GM13977 (cell line): ENCODE measurements around the gene CMTM4.
"Not testable (repeated sequence)": the region's sequence is repeated elsewhere in the genome, so short reads cannot be mapped to it uniquely, and the experiment has no call there.

Experiments used
- DNase-seq: peaks from one replicate; pipeline ENCODE4 v3.0.0; 2012; ENCODE audit warnings: low spot score
- CTCF ChIP-seq: IDR thresholded peaks from 2 replicates; pipeline ENCODE4 v1.5.1; 2012; ENCODE audit warnings: mild to moderate bottlenecking, control low read depth; ENCODE audit not compliant: insufficient read depth; ENCODE audit errors: extremely low read depth, missing control alignments
- in situ Hi-C: fragments of 300-500 bp; cut with MboI; formaldehyde crosslinking; loops from one replicate; pipeline ENCODE4 v1.12.0; 2022; ENCODE audit warnings: low sequenced_read_pairs, low pct_unique_long_range_greater_than_20kb, mixed read lengths, inconsistent platforms; ENCODE audit not compliant: unreplicated experiment

Gene CMTM4

GRCh38 chr16:66572356-66572755, 124.2 kb downstream of the CMTM4 start:
- DNase-seq: no peak
- in situ Hi-C loops: no loop called here
- TF ChIP-seq CTCF: no peak

- in situ Hi-C loops: no loop called here
- no peak for DNase-seq
- no peak for TF ChIP-seq CTCF
Observed at GRCh38 chr16:66569827-66570405, 126.6 kb downstream of the CMTM4 start.

GRCh38 chr16:66569131-66569530, 127.4 kb downstream of the CMTM4 start:
- TF ChIP-seq CTCF: no peak
- in situ Hi-C loops: no loop called here
- DNase-seq: no peak

GRCh38 chr16:66568355-66568754, 128.2 kb downstream of the CMTM4 start:
- no peak for DNase-seq
- TF ChIP-seq CTCF: no peak
- in situ Hi-C loops: no loop called here

- DNase-seq, in situ Hi-C loops: not testable (repeated sequence)
Observed at GRCh38 chr16:66567270-66567669, 129.3 kb downstream of the CMTM4 start.

- DNase-seq: no peak
- no peak for TF ChIP-seq CTCF
- in situ Hi-C loops: no loop called here
Observed at GRCh38 chr16:66566051-66566901, 130.3 kb downstream of the CMTM4 start, which contains the start of gene CMTM1. TSS of gene CMTM1 (plus strand) at chr16:66566439. CDS start at chr16:66566514, 75 bp downstream.
